Chondrocyte (in vitro differentiated cells): ENCODE data around the gene PACS2. TPM values are rescaled to one million over a fixed set of nuclear protein-coding genes. Genes with fewer than 3 reads are reported as not detected.

Experiments used
- DNase-seq: peaks from one replicate; pipeline ENCODE4 v3.0.0; 2021; ENCODE audit warnings: mixed read lengths, low spot score
- H3K27ac Mint-ChIP-seq: one replicate; pipeline ENCODE4 v1.8.0; 2021; ENCODE audit warnings: mild to moderate bottlenecking, moderate library complexity, mixed read lengths; ENCODE audit not compliant: unreplicated experiment
- H3K27me3 Mint-ChIP-seq: 2 replicates; pipeline ENCODE4 v1.8.0; 2021; ENCODE audit warnings: low read depth, mixed read lengths
- H3K36me3 Mint-ChIP-seq: 2 replicates; pipeline ENCODE4 v1.8.0; 2021; ENCODE audit warnings: low read depth, mixed read lengths
- H3K4me1 Mint-ChIP-seq: 2 replicates; pipeline ENCODE4 v1.8.0; 2021; ENCODE audit warnings: low read depth, mild to moderate bottlenecking, mixed read lengths
- H3K4me3 Mint-ChIP-seq: one replicate; pipeline ENCODE4 v1.8.0; 2021; ENCODE audit warnings: mild to moderate bottlenecking, moderate library complexity, mixed read lengths; ENCODE audit not compliant: unreplicated experiment
- H3K9me3 Mint-ChIP-seq: 2 replicates; pipeline ENCODE4 v1.8.0; 2021; ENCODE audit warnings: low read depth, mixed read lengths
- total RNA-seq: library from RNA; stranded (reverse); gene quantifications from 3 replicates; pipeline ENCODE4 v1.2.1, GENCODE V29; 2021
- TF ChIP-seq, protein P1 (sequence below): fragments of 200-600 bp; sonication (generic); IDR thresholded peaks from 2 replicates; pipeline ENCODE4 v1.5.0; 2021; ENCODE audit warnings: antibody characterized with exemption, mild to moderate bottlenecking, moderate library complexity

PACS2 gene
- total RNA-seq, 1 donor from 2014 or later = 82.6 TPM

GRCh38 chr14:105324080-105324778 is 9.7 kb downstream of the PACS2 start:
- H3K9me3 Mint-ChIP-seq = no peaks in the 10 kb centered on the region
- H3K27me3 Mint-ChIP-seq = no peaks in the 10 kb centered on the region
- DNase-seq = no peak
- H3K36me3 Mint-ChIP-seq = peaks cover 4% of the 10 kb centered on the region
- TF ChIP-seq, protein P1, sequence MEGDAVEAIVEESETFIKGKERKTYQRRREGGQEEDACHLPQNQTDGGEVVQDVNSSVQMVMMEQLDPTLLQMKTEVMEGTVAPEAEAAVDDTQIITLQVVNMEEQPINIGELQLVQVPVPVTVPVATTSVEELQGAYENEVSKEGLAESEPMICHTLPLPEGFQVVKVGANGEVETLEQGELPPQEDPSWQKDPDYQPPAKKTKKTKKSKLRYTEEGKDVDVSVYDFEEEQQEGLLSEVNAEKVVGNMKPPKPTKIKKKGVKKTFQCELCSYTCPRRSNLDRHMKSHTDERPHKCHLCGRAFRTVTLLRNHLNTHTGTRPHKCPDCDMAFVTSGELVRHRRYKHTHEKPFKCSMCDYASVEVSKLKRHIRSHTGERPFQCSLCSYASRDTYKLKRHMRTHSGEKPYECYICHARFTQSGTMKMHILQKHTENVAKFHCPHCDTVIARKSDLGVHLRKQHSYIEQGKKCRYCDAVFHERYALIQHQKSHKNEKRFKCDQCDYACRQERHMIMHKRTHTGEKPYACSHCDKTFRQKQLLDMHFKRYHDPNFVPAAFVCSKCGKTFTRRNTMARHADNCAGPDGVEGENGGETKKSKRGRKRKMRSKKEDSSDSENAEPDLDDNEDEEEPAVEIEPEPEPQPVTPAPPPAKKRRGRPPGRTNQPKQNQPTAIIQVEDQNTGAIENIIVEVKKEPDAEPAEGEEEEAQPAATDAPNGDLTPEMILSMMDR = no peak
- peak overlapping the region; percentile 36 for H3K27ac Mint-ChIP-seq
- H3K4me3 Mint-ChIP-seq = no peak overlapping the region
- peaks cover 30% of the 10 kb centered on the region for H3K4me1 Mint-ChIP-seq

DNA sequence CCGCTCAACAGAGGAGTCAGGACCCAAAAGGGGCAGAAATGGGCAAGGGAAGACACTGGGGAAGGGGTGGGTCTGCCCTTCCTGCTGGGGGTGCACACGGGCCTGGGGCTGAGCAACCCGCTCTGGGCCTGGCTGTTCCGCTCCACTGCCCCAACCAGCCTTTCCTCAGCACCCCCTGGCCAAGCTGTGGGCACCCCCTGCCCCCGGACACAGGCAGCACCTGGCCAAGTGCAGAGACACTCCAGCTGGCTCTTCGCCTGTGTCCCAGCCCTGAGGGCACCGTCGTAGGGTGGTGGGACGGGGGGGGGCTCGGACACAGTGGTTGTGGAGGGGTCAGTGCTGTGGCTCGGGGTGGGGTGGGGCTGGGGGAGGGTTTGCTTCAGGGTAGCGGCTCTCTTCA is 10.3 kb downstream of the PACS2 start:
- no peaks in the 10 kb centered on the region for H3K9me3 Mint-ChIP-seq
- no peaks in the 10 kb centered on the region for H3K27me3 Mint-ChIP-seq
- DNase-seq = no peak

GRCh38 chr14:105325303-105325702 is 10.8 kb downstream of the PACS2 start:
- TF ChIP-seq, protein P1 = no peak
- peaks cover 37% of the 10 kb centered on the region for H3K4me1 Mint-ChIP-seq
- no peak overlapping the region for H3K27ac Mint-ChIP-seq
- no peaks in the 10 kb centered on the region for H3K9me3 Mint-ChIP-seq
- H3K27me3 Mint-ChIP-seq = no peaks in the 10 kb centered on the region
- peaks cover 4% of the 10 kb centered on the region for H3K36me3 Mint-ChIP-seq
- no peak for DNase-seq
- H3K4me3 Mint-ChIP-seq = no peak overlapping the region

More for the DNA sequence above, 10.3 kb downstream of the PACS2 start:
- TF ChIP-seq, protein P1 = no peak
- H3K27ac Mint-ChIP-seq = no peak overlapping the region
- peaks cover 4% of the 10 kb centered on the region for H3K36me3 Mint-ChIP-seq
- no peak overlapping the region for H3K4me3 Mint-ChIP-seq
- peaks cover 35% of the 10 kb centered on the region for H3K4me1 Mint-ChIP-seq

- Mint-ChIP-seq H3K36me3 (peaks cover 4% of the 10 kb centered on the region), H3K9me3 (no peaks in the 10 kb centered on the region), H3K4me3 (no peak overlapping the region), H3K4me1 (peaks cover 44% of the 10 kb centered on the region), H3K27ac (no peak overlapping the region), H3K27me3 (no peaks in the 10 kb centered on the region)
- DNase-seq = no peak
- TF ChIP-seq, protein P1 = no peak
Measured at GRCh38 chr14:105325716-105326567, 11.4 kb downstream of the PACS2 start.

- Mint-ChIP-seq H3K9me3 (no peaks in the 10 kb centered on the region), H3K4me3 (no peak overlapping the region), H3K27ac (no peak overlapping the region), H3K4me1 (peaks cover 49% of the 10 kb centered on the region), H3K36me3 (peaks cover 4% of the 10 kb centered on the region), H3K27me3 (no peaks in the 10 kb centered on the region)
- DNase-seq = no peak
- TF ChIP-seq, protein P1 = no peak
Measured at GRCh38 chr14:105326568-105326867, 12.0 kb downstream of the PACS2 start.
